Measurements from ENCODE around the gene TEX264. TPM values are rescaled to one million over a fixed set of nuclear protein-coding genes. Genes with fewer than 3 reads are reported as not detected.

The TEX264 gene
- total RNA-seq, 1 donor from 2014 or later: 38.6 TPM

- Mint-ChIP-seq H3K4me3 (no peak overlapping the region), H3K27me3 (ENCODE audit: low read depth) (no peaks in the 10 kb centered on the region), H3K27ac (no peak overlapping the region), H3K36me3 (peaks cover 5% of the 10 kb centered on the region), H3K4me1 (peaks cover 9% of the 10 kb centered on the region), H3K9me3 (no peaks in the 10 kb centered on the region)
- no peak for DNase-seq (ENCODE audit: low spot score in 2 of 2, unreplicated experiment in 2 of 2)
- no peak for TF ChIP-seq CTCF (IDR thresholded peaks at IDR 0.05; ENCODE audit: unreplicated experiment)
Measured at GRCh38 chr3:51678186-51678585, 7.1 kb downstream of the TEX264 start.

GRCh38 chr3:51678641-51679040, 7.6 kb downstream of the TEX264 start:
- no peak for DNase-seq (ENCODE audit: low spot score in 2 of 2, unreplicated experiment in 2 of 2)
- H3K9me3 Mint-ChIP-seq: no peaks in the 10 kb centered on the region
- no peak overlapping the region for H3K4me3 Mint-ChIP-seq
- peaks cover 5% of the 10 kb centered on the region for H3K4me1 Mint-ChIP-seq
- no peak for TF ChIP-seq CTCF (IDR thresholded peaks at IDR 0.05; ENCODE audit: unreplicated experiment)
- H3K27me3 Mint-ChIP-seq (ENCODE audit: low read depth): no peaks in the 10 kb centered on the region
- H3K27ac Mint-ChIP-seq: no peak overlapping the region
- peaks cover 5% of the 10 kb centered on the region for H3K36me3 Mint-ChIP-seq

- DNase-seq (ENCODE audit: low spot score in 2 of 2, unreplicated experiment in 2 of 2): no peak
- TF ChIP-seq CTCF (IDR thresholded peaks at IDR 0.05; ENCODE audit: unreplicated experiment): no peak
- H3K4me1 Mint-ChIP-seq: peaks cover 5% of the 10 kb centered on the region
- H3K27me3 Mint-ChIP-seq (ENCODE audit: low read depth): no peaks in the 10 kb centered on the region
- H3K27ac Mint-ChIP-seq: no peak overlapping the region
- no peaks in the 10 kb centered on the region for H3K9me3 Mint-ChIP-seq
- peaks cover 5% of the 10 kb centered on the region for H3K36me3 Mint-ChIP-seq
- no peak overlapping the region for H3K4me3 Mint-ChIP-seq
Measured at GRCh38 chr3:51679318-51679717, 8.3 kb downstream of the TEX264 start.

GRCh38 chr3:51679777-51680176, 8.7 kb downstream of the TEX264 start:
- no peak for TF ChIP-seq CTCF (IDR thresholded peaks at IDR 0.05; ENCODE audit: unreplicated experiment)
- no peak overlapping the region for H3K27ac Mint-ChIP-seq
- DNase-seq (ENCODE audit: low spot score in 2 of 2, unreplicated experiment in 2 of 2): no peak

GRCh38 chr3:51680196-51680595, 9.1 kb downstream of the TEX264 start:
- no peaks in the 10 kb centered on the region for H3K27me3 Mint-ChIP-seq (ENCODE audit: low read depth)
- peaks cover 5% of the 10 kb centered on the region for H3K36me3 Mint-ChIP-seq
- no peaks in the 10 kb centered on the region for H3K9me3 Mint-ChIP-seq
- H3K27ac Mint-ChIP-seq: no peak overlapping the region
- no peak for DNase-seq (ENCODE audit: low spot score in 2 of 2, unreplicated experiment in 2 of 2)
- TF ChIP-seq CTCF (IDR thresholded peaks at IDR 0.05; ENCODE audit: unreplicated experiment): no peak
- no peak overlapping the region for H3K4me3 Mint-ChIP-seq
- H3K4me1 Mint-ChIP-seq: peaks cover 5% of the 10 kb centered on the region

More at GRCh38 chr3:51679777-51680176, 8.7 kb downstream of the TEX264 start:
- no peaks in the 10 kb centered on the region for H3K27me3 Mint-ChIP-seq (ENCODE audit: low read depth)
- H3K4me1 Mint-ChIP-seq: peaks cover 5% of the 10 kb centered on the region
- H3K36me3 Mint-ChIP-seq: peaks cover 6% of the 10 kb centered on the region
- no peaks in the 10 kb centered on the region for H3K9me3 Mint-ChIP-seq
- no peak overlapping the region for H3K4me3 Mint-ChIP-seq

GRCh38 chr3:51680663-51681230, 9.7 kb downstream of the TEX264 start:
- no peaks in the 10 kb centered on the region for H3K27me3 Mint-ChIP-seq (ENCODE audit: low read depth)
- H3K4me3 Mint-ChIP-seq: no peak overlapping the region
- H3K9me3 Mint-ChIP-seq: no peaks in the 10 kb centered on the region
- H3K4me1 Mint-ChIP-seq: peaks cover 5% of the 10 kb centered on the region
- H3K27ac Mint-ChIP-seq: no peak overlapping the region
- TF ChIP-seq CTCF (IDR thresholded peaks at IDR 0.05; ENCODE audit: unreplicated experiment): no peak
- DNase-seq (ENCODE audit: low spot score in 2 of 2, unreplicated experiment in 2 of 2): no peak
- peaks cover 10% of the 10 kb centered on the region for H3K36me3 Mint-ChIP-seq
